SH-SY5Y (cell line): ENCODE data around the gene RPRD1B.

Source experiments
- GATA2 ChIP-seq: IDR thresholded peaks from 2 replicates; pipeline ENCODE4 v1.6.1; 2011; ENCODE audit warnings: mild to moderate bottlenecking, low read depth, low read length
- GATA3 ChIP-seq: IDR thresholded peaks from 2 replicates; pipeline ENCODE4 v1.6.1; 2011; ENCODE audit warnings: low read depth, mild to moderate bottlenecking, low read length, moderate library complexity

GRCh38 chr20:38112261-38112929 is 78.8 kb downstream of the RPRD1B start:
- TF ChIP-seq GATA2 = no peak
- no peak for TF ChIP-seq GATA3
